GM18505 (cell line): ENCODE measurements around the gene PGS1.

Experiments
- ATAC-seq: cut with Tn5 transposase; IDR thresholded peaks from one replicate; pipeline ENCODE4 v1.9.1; 2021; ENCODE audit not compliant: unreplicated experiment
- POLR2A ChIP-seq: IDR thresholded peaks from 4 replicates; pipeline ENCODE4 v1.6.1; 2011; ENCODE audit warnings: borderline replicate concordance; ENCODE audit not compliant: insufficient read depth, insufficient read length; ENCODE audit errors: extremely low read depth

PGS1 gene

GRCh38 chr17:78430892-78431691, 52.6 kb downstream of the PGS1 start:
- no peak for ATAC-seq
- no peak for TF ChIP-seq POLR2A

GRCh38 chr17:78431692-78431958, 53.2 kb downstream of the PGS1 start:
- TF ChIP-seq POLR2A, result no peak
- no peak for ATAC-seq

GRCh38 chr17:78432226-78433012, 54.0 kb downstream of the PGS1 start:
- no peak for TF ChIP-seq POLR2A
- no peak for ATAC-seq

GRCh38 chr17:78433013-78433727, 54.7 kb downstream of the PGS1 start:
- no peak for TF ChIP-seq POLR2A
- no peak for ATAC-seq

- no peak for ATAC-seq
Observed at GRCh38 chr17:78433780-78434335, 55.4 kb downstream of the PGS1 start.

GRCh38 chr17:78434455-78435329, 56.2 kb downstream of the PGS1 start:
- no peak for TF ChIP-seq POLR2A
- ATAC-seq, result no peak

More at GRCh38 chr17:78433780-78434335, 55.4 kb downstream of the PGS1 start:
- TF ChIP-seq POLR2A, result no peak

GRCh38 chr17:78435330-78436005, 57.0 kb downstream of the PGS1 start:
- no peak for ATAC-seq
- TF ChIP-seq POLR2A, result no peak

- TF ChIP-seq POLR2A, result no peak
Observed at GRCh38 chr17:78437508-78438169, 59.2 kb downstream of the PGS1 start.

GRCh38 chr17:78438271-78438691, 59.8 kb downstream of the PGS1 start:
- no peak for ATAC-seq
- no peak for TF ChIP-seq POLR2A

More at GRCh38 chr17:78437508-78438169, 59.2 kb downstream of the PGS1 start:
- no peak for ATAC-seq

- TF ChIP-seq POLR2A, result no peak
- ATAC-seq, result no peak
Observed at GRCh38 chr17:78438694-78439325, 60.4 kb downstream of the PGS1 start.

GRCh38 chr17:78441271-78441971, 63.0 kb downstream of the PGS1 start:
- TF ChIP-seq POLR2A, result no peak
- ATAC-seq, result no peak

GRCh38 chr17:78442648-78443218, 64.3 kb downstream of the PGS1 start:
- ATAC-seq, result no peak
- no peak for TF ChIP-seq POLR2A
